HCT116 (cell line): ENCODE data around the gene CD7. TPM values are rescaled to one million over a fixed set of nuclear protein-coding genes. Genes with fewer than 3 reads are reported as not detected.

Experiments used
- ATAC-seq: fragments of 200-7000 bp; cut with Tn5 transposase; 2 replicates; pipeline ENCODE4 v1.9.1; 2020; ENCODE audit warnings: mild to moderate bottlenecking, moderate library complexity
- BruUV-seq: library from RNA; stranded (reverse); fragments of 400-500 nt; replicated peaks from 2 replicates; lab custom pipeline; 2021; lab: Mats Ljungman, UMichigan
- CTCF ChIA-PET: fragments of 300-600 bp; sonication (Branson Sonifier 250); formaldehyde crosslinking; loops from one replicate; lab custom pipeline; 2021; ENCODE audit warnings: antibody characterized with exemption; lab: Charles Lee
- POLR2A ChIA-PET: fragments of 300-600, 350-600 bp; sonication (Branson Sonifier 250); formaldehyde crosslinking; loops from one replicate; lab custom pipeline; 2021; ENCODE audit warnings: antibody characterized with exemption; lab: Charles Lee
- RAD21 ChIA-PET, 2 experiments: fragments of 300-600 bp; sonication (Branson Sonifier 250); formaldehyde crosslinking; loops; one replicate each; lab custom pipeline; 2023; ENCODE audit warnings: low total read pairs in 2 of 2; ENCODE audit not compliant: uncharacterized antibody in 2 of 2, unreplicated experiment in 2 of 2, low non-redundant PET in 1 of 2; lab: Charles Lee
- DNase-seq: peaks from one replicate; pipeline ENCODE4 v3.0.0-alpha.2; 2010; ENCODE audit warnings: low read depth, low spot score
- H2AFZ ChIP-seq: fragments of 200-600 bp; shearing (Covaris generic), sonication (generic); 2 replicates; pipeline ENCODE4 v1.6.1; 2017; ENCODE audit warnings: low read depth, mixed run types, mixed read lengths, antibody characterized with exemption, low read length; ENCODE audit not compliant: poor library complexity, severe bottlenecking
- H3K27ac ChIP-seq: 2 replicates; pipeline ENCODE4 v1.5.1; 2012; ENCODE audit warnings: low read depth, low read length
- H3K27me3 ChIP-seq: fragments of 200-600 bp; sonication (generic); 2 replicates; pipeline ENCODE4 v1.6.1; 2016; ENCODE audit warnings: mixed run types, low read length, mixed read lengths; ENCODE audit not compliant: insufficient read depth
- H3K36me3 ChIP-seq, 2 experiments: fragments of 200-500 bp in 1 of 2; fragments of 200-600 bp in 1 of 2; sonication (Bioruptor generic) in 1 of 2; sonication (generic) in 1 of 2; 2 replicates each; pipeline versions ENCODE4 v1.5.1 to v1.6.1; 2014 to 2016; ENCODE audit warnings: low read length in 2 of 2, inconsistent platforms in 1 of 2, mixed read lengths in 1 of 2, mixed run types in 1 of 2; ENCODE audit not compliant: insufficient read depth in 2 of 2, control insufficient read depth in 1 of 2
- H3K4me1 ChIP-seq, 2 experiments: fragments of 200-600 bp in 1 of 2; sonication (generic) in 1 of 2; 2 replicates each; pipeline versions ENCODE4 v1.5.1 to v1.6.1; 2012 to 2017; ENCODE audit warnings: low read length in 2 of 2, inconsistent platforms in 1 of 2, mild to moderate bottlenecking in 1 of 2, mixed read lengths in 1 of 2, mixed run types in 1 of 2, moderate library complexity in 1 of 2; ENCODE audit not compliant: insufficient read depth in 2 of 2, control insufficient read depth in 1 of 2
- H3K4me2 ChIP-seq: fragments of 200-600 bp; sonication (generic); 2 replicates; pipeline ENCODE4 v1.6.1; 2017; ENCODE audit warnings: mixed run types, low read length, mixed read lengths
- H3K4me3 ChIP-seq, 2 experiments: fragments of 200-600 bp in 1 of 2; sonication (generic) in 1 of 2; replicated peaks in 1 of 2; 2 replicates each; pipeline ENCODE4 v1.5.1; 2011 to 2016; ENCODE audit warnings: low read length in 2 of 2, control low read depth in 1 of 2, low read depth in 1 of 2, mild to moderate bottlenecking in 1 of 2, mixed read lengths in 1 of 2, mixed run types in 1 of 2
- H3K79me2 ChIP-seq: fragments of 200-600 bp; sonication (generic); 2 replicates; pipeline ENCODE4 v1.6.1; 2017; ENCODE audit warnings: mild to moderate bottlenecking, mixed run types, low read length, moderate library complexity, mixed read lengths; ENCODE audit not compliant: insufficient read depth
- H3K9ac ChIP-seq: fragments of 200-600 bp; sonication (generic); 2 replicates; pipeline ENCODE4 v1.6.1; 2016; ENCODE audit warnings: low read length, mixed read lengths
- H3K9me2 ChIP-seq: fragments of 200-600 bp; sonication (generic), shearing (Covaris generic); 2 replicates; pipeline ENCODE4 v1.6.1; 2017; ENCODE audit warnings: mixed run types, mild to moderate bottlenecking, moderate library complexity; ENCODE audit not compliant: insufficient read depth
- H3K9me3 ChIP-seq, 2 experiments: fragments of 200-500 bp in 1 of 2; fragments of 200-600 bp in 1 of 2; sonication (Bioruptor generic) in 1 of 2; sonication (generic) in 1 of 2; 2 replicates each; pipeline ENCODE4 v1.6.1; 2014 to 2017; ENCODE audit warnings: low read length in 2 of 2, mixed read lengths in 2 of 2, inconsistent platforms in 1 of 2, low read depth in 1 of 2, mild to moderate bottlenecking in 1 of 2, mixed run types in 1 of 2, moderate library complexity in 1 of 2; ENCODE audit not compliant: control insufficient read depth in 1 of 2, insufficient read depth in 1 of 2
- H4K20me1 ChIP-seq: fragments of 200-600 bp; sonication (generic), shearing (Covaris generic); 2 replicates; pipeline ENCODE4 v1.6.1; 2017; ENCODE audit warnings: mixed run types, mild to moderate bottlenecking, moderate library complexity; ENCODE audit not compliant: insufficient read depth
- ATF3 ChIP-seq: IDR thresholded peaks from 2 replicates; pipeline ENCODE4 v1.6.1; 2012
- CEBPB ChIP-seq: IDR thresholded peaks from 2 replicates; pipeline ENCODE4 v1.6.1; 2012; ENCODE audit warnings: low read depth
- CTCF ChIP-seq, 3 experiments: fragments of 200-600 bp in 1 of 3; sonication (generic) in 1 of 3; IDR thresholded peaks in 2 of 3; conservative IDR thresholded peaks in 1 of 3; 2 replicates each; pipeline ENCODE4 v1.5.1; 2012 to 2017; ENCODE audit warnings: low read depth in 2 of 3, low read length in 2 of 3, antibody characterized with exemption in 1 of 3, borderline replicate concordance in 1 of 3, control low read depth in 1 of 3, mild to moderate bottlenecking in 1 of 3, mixed read lengths in 1 of 3, mixed run types in 1 of 3, moderate library complexity in 1 of 3; ENCODE audit not compliant: insufficient read depth in 1 of 3
- EGR1 ChIP-seq: IDR thresholded peaks from 2 replicates; pipeline ENCODE4 v1.6.1; 2012; ENCODE audit warnings: low read depth
- EZH2 ChIP-seq: fragments of 200-600 bp; sonication (generic); IDR thresholded peaks from 2 replicates; pipeline ENCODE4 v1.6.1; 2017; ENCODE audit warnings: antibody characterized with exemption, mixed run types
- EZH2phosphoT487 ChIP-seq: fragments of 200-600 bp; IDR thresholded peaks from 2 replicates; pipeline ENCODE4 v1.6.1; 2018; ENCODE audit warnings: antibody characterized with exemption, borderline replicate concordance
- JUND ChIP-seq: IDR thresholded peaks from 2 replicates; pipeline ENCODE4 v1.6.1; 2012
- RAD21 ChIP-seq: IDR thresholded peaks from 2 replicates; pipeline ENCODE4 v1.6.1; 2012; ENCODE audit warnings: low read depth, mild to moderate bottlenecking
- SIN3A ChIP-seq: IDR thresholded peaks from 2 replicates; pipeline ENCODE4 v1.6.1; 2012; ENCODE audit warnings: low read depth
- SP1 ChIP-seq: IDR thresholded peaks from 2 replicates; pipeline ENCODE4 v1.6.1; 2012; ENCODE audit warnings: low read depth
- TCF7L2 ChIP-seq: IDR thresholded peaks from 2 replicates; pipeline ENCODE4 v1.7.0; 2011; ENCODE audit warnings: borderline replicate concordance, inconsistent platforms; ENCODE audit not compliant: insufficient read depth, insufficient read length; ENCODE audit errors: extremely low read depth
- YY1 ChIP-seq: IDR thresholded peaks from 2 replicates; pipeline ENCODE4 v1.6.1; 2011; ENCODE audit warnings: low read length, low read depth, moderate library complexity, mild to moderate bottlenecking; ENCODE audit not compliant: insufficient replicate concordance; ENCODE audit errors: extremely low read depth
- ZBTB33 ChIP-seq: IDR thresholded peaks from 2 replicates; pipeline ENCODE4 v1.6.1; 2011; ENCODE audit warnings: mild to moderate bottlenecking, low read length, moderate library complexity; ENCODE audit not compliant: insufficient replicate concordance; ENCODE audit errors: extremely low read depth
- ZFX ChIP-seq: fragments of 450-650 bp; IDR thresholded peaks from 2 replicates; pipeline ENCODE4 v1.6.1; 2017
- ZNF274 ChIP-seq: fragments of 200-500 bp; sonication (Bioruptor generic); IDR thresholded peaks from 2 replicates; pipeline ENCODE4 v1.6.1; 2014; ENCODE audit warnings: mild to moderate bottlenecking, low read depth, low read length, inconsistent platforms
- intact Hi-C: fragments of 100-400 bp; cut with micrococcal nuclease; formaldehyde crosslinking; loops from 2 replicates; pipeline ENCODE4 v1.10.0; 2022
- total RNA-seq: library from RNA; stranded (reverse); gene quantifications from one replicate; pipeline ENCODE4 v1.2.1, GENCODE V29; 2021; ENCODE audit not compliant: unreplicated experiment

CD7 gene
- total RNA-seq, 1 experiment from 2014 or later = 0.61 TPM

- intact Hi-C loops = no loop called here
- ATAC-seq (peak; percentile 48), DNase-seq (peak; percentile 38)
- Histone ChIP-seq H3K4me2 (peak overlapping the region; percentile 97), H3K9me2 (no peaks in the 10 kb centered on the region), H3K4me1 (peaks cover 65 to 98% of the 10 kb centered on the region in 2 experiments), H2AFZ (no peak overlapping the region), H3K27me3 (no peaks in the 10 kb centered on the region), H3K9me3 (no peaks in the 10 kb centered on the region), H4K20me1 (no peaks in the 10 kb centered on the region), H3K4me3 (peak overlapping the region; percentile 65 to 72), H3K9ac (peak overlapping the region; percentile 85), H3K27ac (peak overlapping the region; percentile 89), H3K36me3 (no peaks in the 10 kb centered on the region), H3K79me2 (peaks cover 3% of the 10 kb centered on the region; the same call in 1 of the 2 replicates)
- ChIA-PET RAD21 (no interaction called here), POLR2A (interaction anchor here (0.5 to 1.7 kb wide), 5 partner anchors 35 to 96 kb away, joined by 3 to 4 read pairs (median 4); no protein-coding TSS in a partner anchor), CTCF (interaction anchor here (0.9 to 1.6 kb wide), 4 partner anchors 9 to 90 kb away, joined by 3 to 5 read pairs (median 3); no protein-coding TSS in a partner anchor)
- no peak for TF ChIP-seq TCF7L2
- TF ChIP-seq JUND = no peak
- no peak for TF ChIP-seq CEBPB
- TF ChIP-seq EZH2phosphoT487 = no peak
- TF ChIP-seq EGR1 = no peak
- TF ChIP-seq CTCF (IDR thresholded peaks at IDR 0.05 in 2 of 3, conservative IDR thresholded peaks at IDR 0.05 in 1 of 3; ENCODE audit: borderline replicate concordance in 1 of 3, insufficient read depth in 1 of 3, low read depth in 2 of 3, low read length in 2 of 3) = peak in 2 of 3 experiments; percentile 13 to 21; a peak in 1 of 6 replicates
- TF ChIP-seq ZBTB33 = no peak
- TF ChIP-seq SIN3A = no peak
- peak; percentile 80; the same call in 1 of the 2 replicates for TF ChIP-seq ZFX
- no peak for TF ChIP-seq ATF3
- no peak for TF ChIP-seq SP1
- TF ChIP-seq ZNF274 = no peak
- TF ChIP-seq YY1 = no peak
- no peak for TF ChIP-seq RAD21
- TF ChIP-seq EZH2 = no peak
- BruUV-seq = no TSS peak
Observed at GRCh38 chr17:82332669-82333278, 15.4 kb upstream of the CD7 start.
